CD4-positive, alpha-beta T cell treated with Interleukin-12 subunit alpha and Interleukin-12 subunit beta, for 1 hour (primary cell): ENCODE data around the gene LIMK2.

Source experiments
- DNase-seq: peaks from one replicate; pipeline ENCODE4 v3.0.0-alpha.2; 2020

LIMK2 gene

GRCh38 chr22:31275576-31275975 is 63.5 kb downstream of the LIMK2 start:
- DNase-seq, result no peak

GRCh38 chr22:31276426-31277167 is 64.5 kb downstream of the LIMK2 start:
- no peak for DNase-seq

- DNase-seq, result no peak
Measured at GRCh38 chr22:31277741-31278140, 65.6 kb downstream of the LIMK2 start.

GRCh38 chr22:31278151-31278621 is 66.1 kb downstream of the LIMK2 start:
- DNase-seq, result peak; percentile 30

- DNase-seq, result peak; percentile 69
Measured at GRCh38 chr22:31278626-31279326, 66.7 kb downstream of the LIMK2 start.

- DNase-seq, result no peak
Measured at GRCh38 chr22:31279327-31279669, 67.2 kb downstream of the LIMK2 start.

- no peak for DNase-seq
Measured at GRCh38 chr22:31279821-31280505, 67.9 kb downstream of the LIMK2 start.

- DNase-seq, result no peak
Measured at GRCh38 chr22:31281733-31282132, 69.6 kb downstream of the LIMK2 start.

- DNase-seq, result no peak
Measured at GRCh38 chr22:31282748-31283468, 70.8 kb downstream of the LIMK2 start.

GRCh38 chr22:31284281-31285155 is 72.4 kb downstream of the LIMK2 start:
- no peak for DNase-seq

GRCh38 chr22:31286360-31287255 is 74.5 kb downstream of the LIMK2 start:
- peak; percentile 84 for DNase-seq

GRCh38 chr22:31287818-31288495 is 75.9 kb downstream of the LIMK2 start:
- DNase-seq, result no peak

GRCh38 chr22:31288496-31289240 is 76.6 kb downstream of the LIMK2 start:
- DNase-seq, result no peak

- no peak for DNase-seq
Measured at GRCh38 chr22:31289344-31289743, 77.2 kb downstream of the LIMK2 start.

- peak; percentile 97 for DNase-seq
Measured at GRCh38 chr22:31290494-31291471, 78.7 kb downstream of the LIMK2 start.

- DNase-seq, result no peak
Measured at GRCh38 chr22:31291481-31292235, 79.6 kb downstream of the LIMK2 start.

- peak; percentile 90 for DNase-seq
Measured at GRCh38 chr22:31292236-31292989, 80.3 kb downstream of the LIMK2 start, which contains the start of gene PIK3IP1. Gene PIK3IP1, minus strand, starts transcription at chr22:31292488. Its CDS starts 144 bp downstream, at chr22:31292344.
